Measurements from ENCODE around the gene ZNF277. TPM values are rescaled to one million over a fixed set of nuclear protein-coding genes. Genes with fewer than 3 reads are reported as not detected.
A peak's percentile ranks its signal among the peaks of the same experiment; 100 is the strongest.

The ZNF277 gene, protein sequence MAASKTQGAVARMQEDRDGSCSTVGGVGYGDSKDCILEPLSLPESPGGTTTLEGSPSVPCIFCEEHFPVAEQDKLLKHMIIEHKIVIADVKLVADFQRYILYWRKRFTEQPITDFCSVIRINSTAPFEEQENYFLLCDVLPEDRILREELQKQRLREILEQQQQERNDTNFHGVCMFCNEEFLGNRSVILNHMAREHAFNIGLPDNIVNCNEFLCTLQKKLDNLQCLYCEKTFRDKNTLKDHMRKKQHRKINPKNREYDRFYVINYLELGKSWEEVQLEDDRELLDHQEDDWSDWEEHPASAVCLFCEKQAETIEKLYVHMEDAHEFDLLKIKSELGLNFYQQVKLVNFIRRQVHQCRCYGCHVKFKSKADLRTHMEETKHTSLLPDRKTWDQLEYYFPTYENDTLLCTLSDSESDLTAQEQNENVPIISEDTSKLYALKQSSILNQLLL
- total RNA-seq (2012; rRNA removed), result 21.4 and 33.5 TPM in 2 replicates

DNA sequence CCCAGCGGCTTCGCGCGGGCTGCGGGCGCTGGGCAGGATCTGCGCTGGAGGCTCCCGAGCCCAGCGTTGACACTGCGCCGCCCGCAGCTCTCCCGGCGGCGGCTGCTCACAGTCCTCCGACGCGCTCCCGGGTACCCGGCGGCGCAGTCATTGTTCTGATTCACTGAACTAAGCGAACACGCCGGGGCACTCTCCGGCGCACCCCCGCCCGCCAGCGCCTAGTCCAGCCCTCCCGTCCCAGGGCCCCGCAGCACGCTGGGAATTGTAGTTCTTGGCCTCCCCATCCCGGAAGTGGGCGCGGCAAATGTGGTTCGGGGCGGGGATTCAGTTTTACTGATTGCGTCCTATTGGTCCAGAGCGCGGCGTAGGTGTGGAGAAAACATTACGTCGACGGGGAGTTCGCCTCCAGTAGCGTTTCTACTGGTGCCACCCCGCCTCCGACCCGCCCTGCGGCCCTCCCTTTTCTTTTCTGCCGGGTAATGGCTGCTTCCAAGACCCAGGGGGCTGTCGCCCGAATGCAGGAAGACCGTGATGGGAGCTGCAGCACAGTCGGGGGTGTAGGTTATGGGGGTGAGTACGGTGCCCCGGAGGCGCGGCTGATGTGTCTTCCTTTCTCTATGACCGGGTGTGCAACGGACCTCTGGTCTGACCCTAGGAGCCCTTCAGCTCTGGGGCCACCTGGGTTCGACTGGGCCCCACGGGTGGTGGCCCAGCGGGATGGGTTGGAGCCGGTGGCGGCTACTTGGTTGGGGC, at the start of gene ZNF277, which contains the start of gene DOCK4:
Gene ZNF277, plus strand, starts transcription at position 458 of the 753 bp plus-strand sequence. Its CDS starts 22 bp downstream, at position 480.
Gene DOCK4, minus strand, starts transcription at position 162 of the 753 bp plus-strand sequence. CDS start 261 bp downstream, outside the sequence.
- Histone ChIP-seq H3K27me3 (ENCODE audit: control insufficient read depth, insufficient read depth, low read length) (no peaks in the 10 kb centered on the region), H3K4me2 (ENCODE audit: low read length) (peak within 1 kb of the TSS; percentile 87), H3K4me1 (ENCODE audit: control insufficient read depth, insufficient read depth, low read length) (peaks cover 11% of the 10 kb centered on the region), H3K9me3 (replicated peaks; ENCODE audit: low read length) (no peaks in the 10 kb centered on the region), H3K4me3 (ENCODE audit: low read length) (peak within 1 kb of the TSS; percentile 97), H3K9ac (ENCODE audit: low read depth, low read length) (peak within 1 kb of the TSS; percentile 93), H3K36me3 (ENCODE audit: insufficient read depth, low read length) (no peaks in the 10 kb centered on the region)

DNA sequence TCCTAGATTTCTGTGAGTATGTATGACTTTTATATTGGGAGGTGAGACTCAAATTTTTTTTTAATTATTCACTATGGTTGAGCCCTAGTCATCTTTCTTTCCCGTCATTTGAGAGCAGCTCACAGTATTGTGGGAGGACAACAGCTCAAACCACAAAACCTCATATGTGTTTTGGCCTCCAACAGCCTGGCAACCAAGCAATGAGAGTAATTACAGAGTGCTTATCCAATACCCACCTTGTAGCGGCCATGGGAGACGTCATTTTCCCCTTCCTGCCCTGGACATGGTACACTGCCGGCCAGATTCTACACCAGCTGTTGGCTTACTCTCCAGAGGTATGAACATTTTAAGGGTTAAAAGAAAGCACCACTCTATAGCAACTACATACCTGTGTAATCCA, 49.4 kb upstream of the ZNF277 start:
- Histone ChIP-seq H3K27me3 (ENCODE audit: control insufficient read depth, insufficient read depth, low read length) (no peaks in the 10 kb centered on the region), H3K9ac (ENCODE audit: low read depth, low read length) (no peak overlapping the region), H3K4me2 (ENCODE audit: low read length) (peak overlapping the region; percentile 13), H3K9me3 (replicated peaks; ENCODE audit: low read length) (no peaks in the 10 kb centered on the region), H3K36me3 (ENCODE audit: insufficient read depth, low read length) (no peaks in the 10 kb centered on the region), H3K4me3 (ENCODE audit: low read length) (no peak overlapping the region), H3K4me1 (ENCODE audit: control insufficient read depth, insufficient read depth, low read length) (peaks cover 18% of the 10 kb centered on the region)

DNA sequence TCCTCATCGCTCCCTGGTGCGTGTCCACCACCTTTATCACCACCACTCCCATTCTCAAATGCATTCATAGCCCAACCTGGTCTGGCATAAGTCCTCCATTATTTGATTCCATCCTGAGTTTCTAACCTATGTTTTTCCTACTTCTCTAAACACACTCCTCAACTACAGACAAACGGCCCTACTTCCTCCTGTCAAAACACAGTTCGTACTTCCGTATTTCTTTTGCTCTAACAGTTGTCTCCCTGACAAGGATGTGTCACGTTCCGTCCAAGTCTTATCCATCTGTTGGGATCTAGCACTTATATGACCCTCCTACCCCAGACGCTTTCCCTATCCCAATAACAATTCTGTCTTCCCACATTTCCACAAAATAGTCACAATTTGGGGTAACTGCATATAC, 47.1 kb upstream of the ZNF277 start:
- Histone ChIP-seq H3K4me2 (ENCODE audit: low read length) (no peak overlapping the region), H3K36me3 (ENCODE audit: insufficient read depth, low read length) (no peaks in the 10 kb centered on the region), H3K9me3 (replicated peaks; ENCODE audit: low read length) (no peaks in the 10 kb centered on the region), H3K4me3 (ENCODE audit: low read length) (no peak overlapping the region), H3K27me3 (ENCODE audit: control insufficient read depth, insufficient read depth, low read length) (no peaks in the 10 kb centered on the region), H3K9ac (ENCODE audit: low read depth, low read length) (no peak overlapping the region), H3K4me1 (ENCODE audit: control insufficient read depth, insufficient read depth, low read length) (peaks cover 28% of the 10 kb centered on the region)

DNA sequence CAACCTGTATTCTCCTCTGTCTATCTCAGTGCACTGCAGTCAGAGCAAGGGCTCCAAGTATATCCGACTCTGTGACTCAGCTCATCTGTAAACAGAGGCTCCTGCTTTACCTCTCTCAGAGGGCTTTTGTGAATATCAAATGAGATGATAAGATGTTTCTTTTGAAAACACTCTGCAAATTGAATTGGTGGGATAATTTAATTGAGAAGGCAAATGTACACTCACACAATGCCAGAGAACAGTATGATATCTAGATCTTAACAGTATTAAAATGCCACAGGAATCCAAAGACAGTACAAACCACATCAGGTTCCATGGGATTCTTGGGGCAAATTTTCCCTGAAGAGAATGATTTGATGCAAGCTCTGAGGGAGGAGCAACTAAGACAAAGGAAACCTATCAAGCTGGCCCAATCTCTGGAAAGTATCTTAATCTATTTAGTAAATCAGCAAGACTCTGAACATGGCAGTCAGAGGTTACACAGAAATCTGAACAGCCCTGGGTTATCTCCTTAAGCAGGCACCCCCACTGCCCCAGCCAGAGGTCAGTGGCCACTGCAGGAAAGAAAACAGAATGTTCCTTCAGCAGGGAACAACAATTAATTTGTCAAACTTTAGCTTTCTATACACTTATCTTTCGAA, 46.2 kb upstream of the ZNF277 start:
- no peaks in the 10 kb centered on the region for H3K9me3 ChIP-seq (replicated peaks; ENCODE audit: low read length)
- peaks cover 28% of the 10 kb centered on the region for H3K4me1 ChIP-seq (ENCODE audit: control insufficient read depth, insufficient read depth, low read length)
- H3K36me3 ChIP-seq (ENCODE audit: insufficient read depth, low read length), result no peaks in the 10 kb centered on the region
- H3K4me3 ChIP-seq (ENCODE audit: low read length), result no peak overlapping the region
- no peaks in the 10 kb centered on the region for H3K27me3 ChIP-seq (ENCODE audit: control insufficient read depth, insufficient read depth, low read length)
- H3K9ac ChIP-seq (ENCODE audit: low read depth, low read length), result no peak overlapping the region
- H3K4me2 ChIP-seq (ENCODE audit: low read length), result no peak overlapping the region

DNA sequence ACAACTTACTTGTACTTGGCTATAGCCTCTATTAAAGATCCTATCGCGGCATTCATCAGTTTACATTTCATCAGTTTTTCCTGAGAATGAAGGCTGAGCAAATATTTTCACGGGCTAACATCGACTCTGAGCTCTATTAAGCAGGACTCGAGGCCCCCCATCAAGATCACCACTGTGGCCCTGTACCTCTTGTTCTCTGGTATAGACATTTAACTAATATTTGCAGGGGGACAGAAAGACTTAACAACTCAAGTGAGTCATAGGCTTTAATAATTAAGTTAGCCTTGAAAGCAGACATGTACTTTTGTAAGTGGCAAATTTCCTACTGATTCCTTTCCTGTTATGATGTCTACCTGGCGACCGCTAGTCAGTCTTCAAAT, 45.7 kb upstream of the ZNF277 start:
- H3K4me2 ChIP-seq (ENCODE audit: low read length), result no peak overlapping the region
- no peaks in the 10 kb centered on the region for H3K27me3 ChIP-seq (ENCODE audit: control insufficient read depth, insufficient read depth, low read length)
- H3K36me3 ChIP-seq (ENCODE audit: insufficient read depth, low read length), result no peaks in the 10 kb centered on the region
- H3K4me1 ChIP-seq (ENCODE audit: control insufficient read depth, insufficient read depth, low read length), result peaks cover 28% of the 10 kb centered on the region
- H3K9ac ChIP-seq (ENCODE audit: low read depth, low read length), result no peak overlapping the region
- H3K4me3 ChIP-seq (ENCODE audit: low read length), result no peak overlapping the region
- no peaks in the 10 kb centered on the region for H3K9me3 ChIP-seq (replicated peaks; ENCODE audit: low read length)

DNA sequence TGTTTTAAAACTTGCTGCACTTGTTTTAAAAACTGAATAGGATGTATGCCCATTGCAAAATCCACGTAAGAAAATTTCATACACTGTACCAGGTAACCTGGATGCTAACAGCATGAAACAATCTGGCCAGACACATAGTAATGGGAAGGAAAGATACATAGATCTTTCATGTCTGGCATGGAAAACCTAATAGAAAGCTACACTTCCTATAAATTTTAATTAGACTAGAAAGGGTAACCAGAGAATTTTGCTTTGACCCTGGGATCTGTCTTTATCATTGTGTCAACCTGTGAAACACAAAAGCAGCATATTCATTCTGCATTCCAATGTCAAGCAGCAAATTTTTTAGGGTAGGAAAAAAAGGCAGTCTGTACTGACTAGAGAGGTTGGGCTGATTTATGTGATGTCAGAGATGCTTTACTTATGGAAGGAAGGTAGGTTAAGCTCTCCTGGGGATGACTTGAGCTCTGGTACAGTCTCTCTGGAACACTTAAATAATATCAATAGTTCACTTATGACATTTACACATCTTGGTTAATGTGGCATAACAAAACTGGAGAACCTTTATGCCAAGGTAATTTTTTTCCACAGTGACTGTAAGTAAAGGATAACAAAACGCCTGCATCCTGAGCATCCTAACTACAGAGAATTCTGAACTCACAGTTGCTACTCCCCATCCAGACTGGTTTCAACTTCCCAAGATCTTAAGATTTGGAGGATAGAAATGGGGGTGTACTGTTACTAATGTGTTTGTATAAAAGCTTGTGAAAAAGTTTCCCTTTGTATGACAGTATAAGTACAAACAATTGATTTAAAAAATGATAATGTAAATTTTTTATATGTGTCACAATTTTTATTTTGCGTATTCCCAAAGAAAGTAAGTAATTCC, 45.0 kb upstream of the ZNF277 start:
- no peaks in the 10 kb centered on the region for H3K27me3 ChIP-seq (ENCODE audit: control insufficient read depth, insufficient read depth, low read length)
- H3K4me2 ChIP-seq (ENCODE audit: low read length), result peak overlapping the region; percentile 10
- no peaks in the 10 kb centered on the region for H3K36me3 ChIP-seq (ENCODE audit: insufficient read depth, low read length)
- no peaks in the 10 kb centered on the region for H3K9me3 ChIP-seq (replicated peaks; ENCODE audit: low read length)
- no peak overlapping the region for H3K9ac ChIP-seq (ENCODE audit: low read depth, low read length)
- peaks cover 28% of the 10 kb centered on the region for H3K4me1 ChIP-seq (ENCODE audit: control insufficient read depth, insufficient read depth, low read length)
- no peak overlapping the region for H3K4me3 ChIP-seq (ENCODE audit: low read length)

DNA sequence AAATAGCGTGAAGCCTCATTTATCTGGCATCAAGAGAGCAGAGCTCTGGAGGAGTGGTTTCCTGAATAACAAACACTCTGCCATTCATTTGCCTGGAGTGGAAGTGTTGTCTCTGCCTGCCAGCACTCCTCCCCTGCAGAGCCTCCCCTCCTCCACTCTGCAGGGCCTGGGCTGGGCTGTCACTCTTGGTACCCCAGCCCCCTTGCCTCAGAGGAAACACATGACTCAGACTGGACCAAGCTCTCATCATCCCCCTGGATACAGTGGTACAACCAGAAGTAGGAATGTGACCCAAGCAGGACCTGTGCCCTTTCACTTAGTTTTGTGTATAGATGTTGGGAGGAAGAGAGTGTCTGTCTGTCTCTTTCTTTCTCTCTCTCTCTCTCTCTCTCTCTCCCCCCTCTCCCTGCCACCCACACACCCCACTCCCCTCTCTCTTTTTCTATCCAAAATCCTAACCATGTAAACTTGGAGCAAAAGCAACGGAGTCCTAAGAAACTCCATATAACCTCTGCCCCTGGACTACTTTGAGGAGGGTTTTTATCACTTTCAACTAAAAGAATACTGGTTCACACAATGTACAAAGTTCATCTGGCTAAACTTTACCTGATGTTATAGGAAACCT, 44.2 kb upstream of the ZNF277 start:
- peaks cover 20% of the 10 kb centered on the region for H3K4me1 ChIP-seq (ENCODE audit: control insufficient read depth, insufficient read depth, low read length)
- H3K4me3 ChIP-seq (ENCODE audit: low read length), result no peak overlapping the region

DNA sequence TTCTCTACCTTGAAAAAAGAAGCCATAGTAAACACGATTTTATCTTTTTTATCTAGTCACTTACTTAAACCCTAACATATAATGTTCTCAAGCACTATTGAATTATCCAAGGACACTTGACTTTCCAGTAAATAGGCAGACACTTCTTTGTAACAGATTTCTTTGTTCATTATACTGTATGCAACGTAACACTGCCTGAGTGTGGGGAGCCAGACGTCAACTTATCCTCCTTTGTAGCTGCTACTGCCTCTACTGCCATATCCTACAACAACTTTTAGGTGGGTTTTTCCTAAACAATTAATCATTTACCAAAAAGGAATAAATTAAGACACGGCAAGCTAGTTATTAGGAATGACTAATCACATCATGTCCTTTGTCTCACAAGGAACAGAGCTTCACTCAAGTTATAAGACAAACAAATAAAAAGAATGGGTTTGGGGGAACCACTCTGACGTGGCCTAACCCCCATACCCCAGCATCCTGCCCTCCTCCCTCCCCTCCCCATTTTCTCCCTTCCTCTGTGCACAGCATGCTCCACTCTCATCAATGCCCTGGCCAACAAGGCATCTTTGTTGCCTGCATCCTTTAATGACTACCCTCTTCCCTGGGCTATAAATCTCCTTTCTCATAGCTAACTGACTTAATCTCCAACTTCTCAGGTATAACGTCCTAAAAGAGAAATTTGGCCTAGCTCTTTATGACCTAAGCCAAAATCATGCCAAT, 43.5 kb upstream of the ZNF277 start:
- Histone ChIP-seq H3K9me3 (replicated peaks; ENCODE audit: low read length) (no peaks in the 10 kb centered on the region), H3K36me3 (ENCODE audit: insufficient read depth, low read length) (no peaks in the 10 kb centered on the region), H3K27me3 (ENCODE audit: control insufficient read depth, insufficient read depth, low read length) (no peaks in the 10 kb centered on the region), H3K4me2 (ENCODE audit: low read length) (no peak overlapping the region), H3K4me3 (ENCODE audit: low read length) (no peak overlapping the region), H3K9ac (ENCODE audit: low read depth, low read length) (no peak overlapping the region), H3K4me1 (ENCODE audit: control insufficient read depth, insufficient read depth, low read length) (peaks cover 19% of the 10 kb centered on the region)

More for the DNA sequence above, 44.2 kb upstream of the ZNF277 start:
- no peaks in the 10 kb centered on the region for H3K36me3 ChIP-seq (ENCODE audit: insufficient read depth, low read length)
- no peaks in the 10 kb centered on the region for H3K9me3 ChIP-seq (replicated peaks; ENCODE audit: low read length)
- no peak overlapping the region for H3K9ac ChIP-seq (ENCODE audit: low read depth, low read length)
- H3K27me3 ChIP-seq (ENCODE audit: control insufficient read depth, insufficient read depth, low read length), result no peaks in the 10 kb centered on the region
- H3K4me2 ChIP-seq (ENCODE audit: low read length), result peak overlapping the region; percentile 10

DNA sequence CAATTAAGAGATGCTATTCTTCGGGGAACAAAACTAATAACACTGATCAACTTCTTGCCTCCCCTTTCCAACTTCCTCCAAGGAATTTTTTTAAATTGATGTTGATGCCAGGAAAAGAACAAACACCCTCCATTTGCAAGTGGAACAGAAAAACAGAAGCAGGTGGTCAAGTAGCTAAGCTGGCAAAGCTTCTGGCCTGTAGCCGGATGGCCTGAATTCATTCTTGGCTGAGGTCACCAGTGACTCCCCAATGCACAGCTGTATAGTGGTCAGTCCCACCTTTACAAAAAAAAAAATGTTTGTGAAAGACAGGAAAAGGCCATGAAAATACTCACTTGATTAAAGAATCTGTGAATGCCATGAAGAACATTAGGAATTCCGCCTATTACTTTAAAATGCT, 39.3 kb upstream of the ZNF277 start:
- Histone ChIP-seq H3K9me3 (replicated peaks; ENCODE audit: low read length) (no peaks in the 10 kb centered on the region), H3K4me1 (ENCODE audit: control insufficient read depth, insufficient read depth, low read length) (peaks cover 9% of the 10 kb centered on the region), H3K27me3 (ENCODE audit: control insufficient read depth, insufficient read depth, low read length) (no peaks in the 10 kb centered on the region), H3K9ac (ENCODE audit: low read depth, low read length) (no peak overlapping the region), H3K4me3 (ENCODE audit: low read length) (no peak overlapping the region), H3K4me2 (ENCODE audit: low read length) (no peak overlapping the region), H3K36me3 (ENCODE audit: insufficient read depth, low read length) (no peaks in the 10 kb centered on the region)

DNA sequence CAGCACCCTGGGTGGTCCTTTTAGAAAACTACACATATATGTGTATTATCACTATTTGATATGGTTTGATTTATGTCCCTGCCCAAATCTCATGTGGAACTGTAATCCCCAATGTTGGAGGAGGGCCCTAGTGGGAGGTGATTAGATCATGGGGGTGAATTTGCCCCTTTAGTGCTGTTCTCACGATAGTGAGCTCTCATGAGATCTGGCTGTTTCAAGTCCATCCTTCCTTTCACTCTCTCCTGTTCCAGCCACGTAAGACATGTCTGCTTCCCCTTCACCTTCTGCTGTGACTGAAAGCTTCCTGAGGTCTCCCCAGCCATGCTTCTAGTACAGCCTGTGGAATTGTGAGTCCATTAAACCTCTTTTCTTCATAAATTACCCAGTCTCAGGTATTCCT, 37.6 kb upstream of the ZNF277 start:
- no peak overlapping the region for H3K4me3 ChIP-seq (ENCODE audit: low read length)
- H3K9ac ChIP-seq (ENCODE audit: low read depth, low read length), result no peak overlapping the region
- no peaks in the 10 kb centered on the region for H3K27me3 ChIP-seq (ENCODE audit: control insufficient read depth, insufficient read depth, low read length)
- H3K4me1 ChIP-seq (ENCODE audit: control insufficient read depth, insufficient read depth, low read length), result peaks cover 6% of the 10 kb centered on the region
- H3K36me3 ChIP-seq (ENCODE audit: insufficient read depth, low read length), result no peaks in the 10 kb centered on the region
- H3K9me3 ChIP-seq (replicated peaks; ENCODE audit: low read length), result no peaks in the 10 kb centered on the region
- H3K4me2 ChIP-seq (ENCODE audit: low read length), result no peak overlapping the region
